ENCODE results near the gene NELFA. TPM values are rescaled to one million over a fixed set of nuclear protein-coding genes. Genes with fewer than 3 reads are reported as not detected.

The NELFA gene
- total RNA-seq, 3 donors from 2014 or later = 58.1 to 62.5 (median 59.8) TPM

DNA sequence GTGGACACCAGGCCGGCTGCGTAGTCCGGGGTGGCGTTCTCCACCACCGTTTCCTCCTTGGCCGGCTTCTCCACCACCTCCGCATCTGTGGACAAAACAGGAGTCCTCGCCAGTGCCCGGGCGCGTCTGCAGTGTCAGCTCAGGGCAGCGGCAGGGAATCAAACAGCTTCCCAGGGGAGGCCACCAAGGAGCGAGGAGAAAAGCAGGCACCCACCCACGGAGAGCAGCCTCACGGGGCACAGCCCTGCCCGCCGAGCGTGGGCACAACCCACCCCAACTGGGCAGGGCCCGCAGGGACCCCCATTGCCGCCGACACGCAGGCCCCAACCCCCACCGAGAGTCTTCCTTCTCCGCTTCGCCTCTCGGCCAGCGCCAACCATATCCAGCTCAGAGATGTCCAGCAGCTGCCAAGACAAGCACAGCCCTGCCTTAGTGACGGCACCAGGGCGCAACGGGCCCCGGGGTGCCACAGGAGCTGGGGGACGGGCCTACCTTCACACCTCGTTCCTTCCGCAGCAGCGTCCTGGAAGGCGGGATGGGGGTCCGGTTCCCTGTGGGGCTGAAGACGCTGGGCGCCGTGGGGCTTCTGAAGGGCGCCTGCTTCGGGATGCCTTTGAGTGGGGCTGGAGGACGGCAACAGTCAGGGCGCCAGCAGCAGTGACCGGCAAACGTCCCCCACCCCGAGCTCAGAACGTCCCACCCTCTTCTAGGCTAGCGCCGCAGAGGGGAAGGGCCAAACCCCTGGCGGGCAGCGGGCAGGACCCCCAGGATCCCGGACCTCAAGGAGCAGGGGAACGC, 22.8 kb downstream of the NELFA start:
- no peaks in the 10 kb centered on the region for H3K4me1 Mint-ChIP-seq (ENCODE audit: low read depth)
- no peaks in the 10 kb centered on the region for H3K27me3 Mint-ChIP-seq (ENCODE audit: low read depth)
- H3K36me3 Mint-ChIP-seq (ENCODE audit: insufficient read depth) = peaks cover 20% of the 10 kb centered on the region
- no peaks in the 10 kb centered on the region for H3K9me3 Mint-ChIP-seq
- no peak overlapping the region for H3K4me3 Mint-ChIP-seq
- no peak for DNase-seq
- no peak for ATAC-seq

DNA sequence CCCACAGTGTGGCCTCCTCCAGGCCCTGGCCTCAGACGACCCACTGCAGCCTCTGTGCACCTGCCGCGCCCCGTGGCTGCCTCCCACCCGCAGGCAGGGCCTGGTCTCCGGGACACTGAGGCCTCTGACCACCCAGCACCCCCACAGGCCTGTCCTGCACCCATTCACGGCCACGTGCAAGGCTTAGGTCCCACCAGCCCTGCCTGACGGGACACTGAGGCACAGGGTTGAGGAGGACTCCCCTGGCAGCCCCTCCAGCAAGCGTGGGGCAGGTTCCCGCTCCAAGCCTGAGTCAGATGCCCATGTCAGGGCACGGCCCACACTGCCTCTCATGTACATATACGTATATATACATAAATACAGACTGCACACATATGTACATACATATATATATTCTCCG, 23.5 kb downstream of the NELFA start:
- no peaks in the 10 kb centered on the region for H3K27me3 Mint-ChIP-seq (ENCODE audit: low read depth)
- H3K36me3 Mint-ChIP-seq (ENCODE audit: insufficient read depth) = peaks cover 17% of the 10 kb centered on the region
- no peaks in the 10 kb centered on the region for H3K9me3 Mint-ChIP-seq
- DNase-seq (no peak), ATAC-seq (no peak)
- H3K4me1 Mint-ChIP-seq (ENCODE audit: low read depth) = no peaks in the 10 kb centered on the region
- no peak overlapping the region for H3K4me3 Mint-ChIP-seq

DNA sequence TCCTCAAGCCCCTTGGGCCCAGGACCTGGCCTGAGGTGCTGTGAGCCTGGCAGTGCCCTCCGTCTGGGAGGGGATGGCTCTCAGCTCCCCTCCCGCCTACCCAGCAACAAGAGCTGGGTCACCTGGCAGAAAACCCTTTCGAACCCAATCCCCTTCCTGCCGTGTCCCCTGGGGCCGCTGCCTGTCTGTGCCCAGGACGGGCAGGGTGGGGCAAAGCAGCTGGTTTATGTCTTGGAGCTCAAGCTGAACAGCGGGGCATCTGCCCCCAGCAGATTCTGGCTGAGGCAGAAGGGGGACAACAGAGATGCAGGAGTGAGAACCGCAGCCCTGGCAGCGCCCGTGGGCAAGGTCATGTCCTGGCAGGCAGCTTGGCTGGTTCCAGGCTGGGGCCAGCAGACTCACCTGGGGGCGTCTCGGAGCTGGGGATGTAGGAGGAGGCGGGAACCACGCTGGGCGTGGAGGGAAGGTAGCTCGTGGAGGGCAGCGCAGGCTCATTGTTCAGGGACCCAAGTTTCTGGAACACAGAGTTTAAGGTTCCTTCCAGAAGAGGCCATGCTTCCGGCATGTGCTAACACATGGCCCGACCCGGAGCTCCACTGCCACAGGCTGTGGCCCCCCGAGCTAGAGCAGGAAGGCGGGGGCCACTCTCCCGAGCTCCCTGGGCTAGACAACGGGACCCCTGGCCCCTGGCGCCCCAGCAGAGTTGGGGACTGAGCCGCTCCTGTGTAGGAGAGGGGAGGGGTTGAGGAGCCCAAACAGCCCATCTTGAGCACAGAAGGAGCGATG, 24.2 kb downstream of the NELFA start:
- Mint-ChIP-seq H3K4me3 (no peak overlapping the region), H3K4me1 (ENCODE audit: low read depth) (no peaks in the 10 kb centered on the region), H3K36me3 (ENCODE audit: insufficient read depth) (peaks cover 14% of the 10 kb centered on the region), H3K27me3 (ENCODE audit: low read depth) (no peaks in the 10 kb centered on the region), H3K9me3 (no peaks in the 10 kb centered on the region)
- no peak for ATAC-seq
- DNase-seq = no peak

DNA sequence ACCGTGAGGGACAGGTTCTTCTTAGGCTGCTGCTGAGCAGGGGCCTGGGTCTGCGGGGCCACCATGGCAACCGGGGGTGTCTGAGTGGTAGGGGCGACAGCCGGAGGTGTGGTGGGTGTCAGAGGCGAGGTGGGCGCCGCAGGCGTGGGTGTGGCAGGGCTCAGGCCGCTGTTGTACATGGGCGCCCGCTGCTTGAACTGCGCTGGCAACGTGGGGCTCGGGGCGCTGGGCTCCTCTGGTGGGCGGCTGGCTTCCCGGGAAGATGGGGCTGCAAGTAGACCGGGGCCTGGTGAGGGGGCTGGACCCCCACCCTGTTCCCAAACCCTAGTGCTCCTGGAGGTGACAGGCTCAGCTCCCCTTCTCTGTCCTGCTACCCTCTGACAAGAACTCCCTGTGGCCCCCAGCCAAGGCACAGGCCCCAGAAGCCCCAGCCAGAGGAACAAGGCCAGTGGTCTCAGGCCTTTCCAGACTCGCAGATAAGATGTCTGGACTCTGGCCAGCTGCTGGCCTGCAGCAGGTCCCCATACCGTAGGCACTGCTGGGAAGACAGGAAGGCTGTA, 24.8 kb downstream of the NELFA start:
- no peak overlapping the region for H3K4me3 Mint-ChIP-seq
- DNase-seq (no peak), ATAC-seq (no peak)

DNA sequence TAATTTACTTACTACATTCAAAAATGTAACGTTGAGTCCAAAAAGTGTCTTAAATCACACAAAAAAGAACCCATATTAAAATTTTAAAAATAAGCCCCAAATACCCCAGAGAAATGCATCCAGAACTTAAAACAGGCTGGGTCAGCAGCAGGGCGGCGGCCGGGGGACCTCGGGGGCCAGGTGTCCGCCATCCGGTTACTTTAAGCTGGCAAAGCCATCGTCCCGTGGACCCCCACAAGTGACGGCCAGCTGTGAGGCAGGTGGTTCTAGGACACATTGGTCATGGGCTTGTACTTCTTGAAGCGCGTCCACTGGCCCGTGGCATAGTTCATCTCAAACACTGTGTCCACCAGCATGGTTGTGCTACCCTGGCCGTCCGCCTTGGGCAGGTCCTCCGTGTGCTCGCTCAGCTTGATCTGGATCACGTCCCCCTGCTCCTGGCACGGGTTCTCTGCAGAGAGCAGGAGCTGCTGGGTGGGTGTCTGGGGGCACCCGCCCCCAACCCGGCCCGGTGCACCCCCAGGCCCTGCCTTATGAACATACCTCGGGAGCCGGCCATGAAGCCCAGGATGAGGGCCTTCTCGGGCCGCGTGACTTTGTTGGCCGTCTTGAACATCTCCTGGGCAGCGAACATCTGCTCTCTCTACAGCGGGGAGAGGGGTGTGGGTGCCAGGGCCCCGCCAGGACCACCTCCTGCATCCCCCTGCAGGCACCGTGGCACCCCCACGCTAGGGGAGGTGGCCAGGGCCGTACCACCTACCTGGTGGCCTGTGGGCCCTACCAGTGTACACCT, 25.5 kb downstream of the NELFA start:
- no peak overlapping the region for H3K4me3 Mint-ChIP-seq
- DNase-seq = no peak
- H3K4me1 Mint-ChIP-seq (ENCODE audit: low read depth) = no peaks in the 10 kb centered on the region
- peaks cover 23% of the 10 kb centered on the region for H3K36me3 Mint-ChIP-seq (ENCODE audit: insufficient read depth)
- no peaks in the 10 kb centered on the region for H3K9me3 Mint-ChIP-seq
- no peak for ATAC-seq
- H3K27me3 Mint-ChIP-seq (ENCODE audit: low read depth) = no peaks in the 10 kb centered on the region

More for the DNA sequence above, 24.8 kb downstream of the NELFA start:
- no peaks in the 10 kb centered on the region for H3K4me1 Mint-ChIP-seq (ENCODE audit: low read depth)
- H3K27me3 Mint-ChIP-seq (ENCODE audit: low read depth) = no peaks in the 10 kb centered on the region
- H3K36me3 Mint-ChIP-seq (ENCODE audit: insufficient read depth) = peaks cover 19% of the 10 kb centered on the region
- no peaks in the 10 kb centered on the region for H3K9me3 Mint-ChIP-seq

DNA sequence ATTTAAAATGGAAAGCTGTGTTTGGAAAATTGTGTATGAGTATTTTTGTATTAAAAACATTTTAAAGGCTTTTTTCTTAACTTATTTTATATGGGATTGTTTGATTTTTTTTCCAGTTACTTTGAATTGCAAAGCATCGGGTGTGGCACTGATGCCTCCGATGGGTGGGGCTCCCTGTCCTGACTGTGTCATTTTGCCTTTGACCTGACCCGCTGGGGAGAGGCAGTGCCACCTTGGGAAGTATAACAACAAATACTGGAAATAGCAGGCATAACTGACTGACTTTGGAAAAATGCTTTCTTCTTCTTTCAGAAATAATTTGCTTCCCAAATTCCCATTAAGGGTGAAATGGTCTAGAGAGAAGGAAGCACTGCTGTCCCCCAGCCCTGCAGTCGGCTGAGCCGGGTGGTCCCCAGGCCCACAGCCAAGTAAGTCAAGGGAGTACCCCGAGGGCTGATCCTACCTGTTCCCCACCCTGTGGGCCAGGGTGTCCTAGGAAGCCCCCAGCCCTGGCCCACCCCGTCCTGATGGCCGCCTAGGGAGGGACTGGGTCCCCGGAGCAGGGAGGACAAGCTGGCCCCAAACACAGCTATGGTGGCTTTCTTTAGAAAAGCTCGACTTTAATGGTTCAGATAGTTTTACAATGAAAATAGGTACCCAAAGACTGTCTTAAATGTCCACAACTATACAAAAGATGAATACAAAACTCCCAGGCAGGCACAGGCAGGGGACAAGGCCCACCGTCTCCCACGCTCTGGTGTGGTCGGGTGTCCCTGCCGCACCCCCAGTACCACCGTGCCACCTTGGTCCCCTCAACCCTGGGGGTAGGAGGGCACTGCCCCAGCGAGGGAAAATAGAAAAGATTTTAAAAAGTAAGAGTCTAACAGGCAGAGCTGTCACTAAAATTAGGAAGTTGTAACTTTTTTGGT, 26.4 kb downstream of the NELFA start:
- DNase-seq = no peak
- H3K9me3 Mint-ChIP-seq = no peaks in the 10 kb centered on the region
- no peaks in the 10 kb centered on the region for H3K27me3 Mint-ChIP-seq (ENCODE audit: low read depth)
- no peak overlapping the region for H3K4me3 Mint-ChIP-seq
- no peaks in the 10 kb centered on the region for H3K4me1 Mint-ChIP-seq (ENCODE audit: low read depth)
- H3K36me3 Mint-ChIP-seq (ENCODE audit: insufficient read depth) = peaks cover 26% of the 10 kb centered on the region
- ATAC-seq = no peak

DNA sequence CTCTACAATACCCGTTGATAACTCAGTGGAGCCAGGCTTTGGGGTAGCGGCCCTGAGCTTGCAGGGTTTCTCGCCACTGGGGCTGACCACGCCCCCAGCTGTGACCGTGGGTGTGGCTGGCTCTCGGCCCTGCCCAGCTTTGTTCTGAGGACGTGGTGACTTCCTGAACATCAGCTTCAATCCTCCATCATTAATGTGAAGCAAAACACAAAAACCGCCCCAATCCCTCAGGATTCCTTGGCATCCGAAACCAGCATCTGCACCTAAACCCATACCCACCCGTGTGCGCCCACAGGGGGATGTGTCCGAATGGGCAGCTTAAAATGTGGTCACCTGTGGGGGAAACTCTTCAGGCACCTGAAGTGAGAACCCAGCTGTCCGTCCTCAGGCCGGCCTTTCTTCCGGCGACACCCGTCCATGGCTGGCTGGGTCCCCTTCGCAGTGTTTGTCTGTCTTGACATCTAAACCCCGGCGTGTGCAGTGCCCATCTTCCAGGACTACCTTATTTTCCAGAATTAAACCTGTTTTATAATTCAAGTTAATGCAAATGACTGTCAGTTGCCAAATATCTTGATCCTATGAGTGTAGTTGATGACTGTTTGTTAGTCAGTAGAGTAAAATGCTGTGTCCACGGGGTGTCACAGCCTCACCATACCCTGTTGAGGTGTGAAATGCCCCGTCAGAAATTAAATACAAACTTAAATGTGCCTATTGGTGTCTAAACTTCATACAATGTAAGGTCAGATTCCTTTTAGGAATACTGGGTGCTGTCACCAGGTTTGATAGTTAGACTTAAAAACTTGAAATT, 27.3 kb downstream of the NELFA start:
- DNase-seq (no peak), ATAC-seq (no peak)
- Mint-ChIP-seq H3K36me3 (ENCODE audit: insufficient read depth) (peaks cover 26% of the 10 kb centered on the region), H3K9me3 (no peaks in the 10 kb centered on the region), H3K4me1 (ENCODE audit: low read depth) (no peaks in the 10 kb centered on the region), H3K4me3 (no peak overlapping the region), H3K27me3 (ENCODE audit: low read depth) (no peaks in the 10 kb centered on the region)

DNA sequence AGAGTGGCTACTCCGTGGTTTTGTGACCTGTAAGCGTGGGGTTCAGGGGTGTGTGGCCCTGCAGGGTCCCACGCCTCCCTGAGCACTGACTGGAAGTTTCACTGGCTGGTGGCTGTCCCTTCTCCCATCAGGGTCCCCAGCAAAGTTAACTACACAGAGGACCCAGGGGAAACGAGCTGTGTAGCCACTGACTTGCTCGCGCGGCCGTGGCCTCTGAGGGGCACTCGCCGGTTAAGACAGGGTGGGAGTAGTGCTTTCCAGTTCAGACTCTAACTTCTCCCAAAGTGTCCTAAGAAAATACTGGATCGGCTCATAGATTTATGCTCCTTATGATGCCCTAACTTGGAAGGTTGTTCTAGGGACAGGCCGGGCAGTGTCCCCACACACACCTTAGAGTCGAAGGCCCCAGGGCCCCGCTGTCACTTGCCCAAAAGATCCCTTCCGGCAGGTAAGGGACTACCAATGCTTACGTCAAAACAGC, 28.2 kb downstream of the NELFA start:
- peaks cover 30% of the 10 kb centered on the region for H3K36me3 Mint-ChIP-seq (ENCODE audit: insufficient read depth)
- DNase-seq (no peak), ATAC-seq (no peak)
- H3K4me1 Mint-ChIP-seq (ENCODE audit: low read depth) = no peaks in the 10 kb centered on the region
- H3K4me3 Mint-ChIP-seq = no peak overlapping the region
- H3K9me3 Mint-ChIP-seq = no peaks in the 10 kb centered on the region
- H3K27me3 Mint-ChIP-seq (ENCODE audit: low read depth) = no peaks in the 10 kb centered on the region

DNA sequence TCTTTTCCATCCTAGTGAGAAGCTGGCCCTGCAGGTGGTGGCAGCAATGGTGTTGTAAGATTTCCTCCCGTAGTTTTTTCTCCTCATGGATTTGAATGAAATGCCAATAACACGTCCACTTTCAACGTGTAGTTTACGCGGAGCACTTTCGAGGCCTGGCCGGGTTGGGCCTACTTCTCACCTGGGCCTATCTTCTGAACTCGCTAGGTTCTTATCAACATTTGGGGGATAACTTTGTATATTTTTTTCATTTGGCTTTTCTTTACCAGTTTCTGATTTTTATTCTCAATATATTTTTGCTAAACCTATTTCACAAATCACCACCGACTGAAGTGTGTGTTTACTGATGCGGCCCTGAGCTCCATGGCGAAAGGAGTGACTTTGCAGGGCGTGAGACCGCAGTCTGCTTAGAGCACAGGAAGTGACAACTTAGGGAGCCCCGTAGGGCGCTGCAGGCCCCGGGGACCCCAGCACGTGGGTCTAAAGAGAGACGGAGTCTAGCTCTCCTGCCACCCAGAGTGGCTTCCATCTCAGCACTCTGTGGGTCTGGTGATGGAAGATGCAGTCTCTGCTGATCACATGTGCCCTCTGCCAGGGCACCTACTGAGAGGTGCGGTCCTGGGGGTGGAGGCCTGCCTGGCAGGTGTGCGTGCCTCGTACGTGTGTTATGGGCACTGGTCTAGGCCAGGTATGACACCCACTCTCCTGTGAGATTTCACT, 29.1 kb downstream of the NELFA start:
- Mint-ChIP-seq H3K9me3 (no peaks in the 10 kb centered on the region), H3K4me3 (no peak overlapping the region), H3K27me3 (ENCODE audit: low read depth) (no peaks in the 10 kb centered on the region), H3K4me1 (ENCODE audit: low read depth) (no peaks in the 10 kb centered on the region), H3K36me3 (ENCODE audit: insufficient read depth) (peaks cover 30% of the 10 kb centered on the region)
- no peak for DNase-seq
- ATAC-seq = no peak

DNA sequence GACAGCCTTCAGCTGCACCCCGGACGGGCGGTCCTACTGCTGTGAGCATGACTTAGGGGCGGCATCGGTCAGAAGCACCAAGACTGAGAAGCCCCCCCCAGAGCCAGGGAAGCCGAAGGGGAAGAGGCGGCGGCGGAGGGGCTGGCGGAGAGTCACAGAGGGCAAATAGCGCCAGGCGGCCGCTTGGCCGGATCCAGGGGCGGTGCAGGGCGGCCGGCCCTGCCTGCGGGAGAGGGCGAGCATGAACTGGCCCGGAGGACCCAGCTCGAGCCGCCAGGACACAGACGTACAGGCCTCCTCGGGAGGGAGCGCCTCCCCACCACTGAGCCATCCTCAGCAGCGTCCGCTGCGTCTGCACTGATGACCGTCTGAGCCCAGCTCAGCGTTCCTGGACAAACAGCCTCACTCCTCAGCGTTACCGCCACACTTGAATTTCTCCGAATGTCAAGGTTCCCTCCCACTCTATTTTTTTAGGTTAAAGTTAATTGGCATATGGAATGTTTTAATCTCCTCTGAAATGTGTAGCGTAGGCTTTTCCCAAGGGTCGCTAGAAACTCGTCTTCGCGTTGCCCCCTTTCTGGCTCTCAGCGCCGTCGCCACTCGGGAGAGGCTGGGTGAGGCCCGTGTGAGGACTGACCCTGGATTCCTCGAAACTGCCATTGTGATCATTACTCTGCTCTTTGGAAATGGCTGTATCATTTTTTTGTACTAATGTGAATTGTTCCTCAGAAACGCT, 29.9 kb downstream of the NELFA start:
- H3K4me1 Mint-ChIP-seq (ENCODE audit: low read depth) = no peaks in the 10 kb centered on the region
- H3K27me3 Mint-ChIP-seq (ENCODE audit: low read depth) = no peaks in the 10 kb centered on the region
- no peak for DNase-seq
- no peak overlapping the region for H3K4me3 Mint-ChIP-seq
- no peaks in the 10 kb centered on the region for H3K9me3 Mint-ChIP-seq
- peaks cover 27% of the 10 kb centered on the region for H3K36me3 Mint-ChIP-seq (ENCODE audit: insufficient read depth)
- no peak for ATAC-seq

DNA sequence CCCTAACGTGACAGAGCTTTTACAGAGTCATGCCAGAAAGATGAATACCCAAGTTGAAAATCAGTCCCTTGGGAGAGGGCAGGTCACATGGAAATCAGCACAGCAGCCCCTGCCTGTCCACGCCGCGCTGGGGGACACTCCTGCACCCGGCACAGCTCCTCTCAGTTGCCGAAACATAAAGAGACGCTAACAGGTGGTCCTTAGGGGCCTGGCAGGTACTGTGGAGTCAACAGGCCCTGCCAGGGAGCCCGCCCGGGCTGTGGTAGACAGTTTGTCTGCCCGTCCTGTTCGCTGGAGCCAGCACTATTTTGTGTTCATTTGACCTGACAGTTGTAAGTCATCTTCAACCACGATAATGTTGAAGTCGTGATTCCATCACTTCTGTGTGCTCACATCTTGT, 30.5 kb downstream of the NELFA start:
- DNase-seq (no peak), ATAC-seq (no peak)
- Mint-ChIP-seq H3K4me3 (no peak overlapping the region), H3K9me3 (no peaks in the 10 kb centered on the region), H3K4me1 (ENCODE audit: low read depth) (no peaks in the 10 kb centered on the region), H3K27me3 (ENCODE audit: low read depth) (no peaks in the 10 kb centered on the region), H3K36me3 (ENCODE audit: insufficient read depth) (peaks cover 27% of the 10 kb centered on the region)
